UCSD-AML1 (cell line): ENCODE data around the gene EXOC3.
"Not testable (repeated sequence)": the region's sequence is repeated elsewhere in the genome, so short reads cannot be mapped to it uniquely, and the experiment has no call there.

Source experiments
- DNase-seq: peaks from one replicate; lab custom pipeline; 2025; ENCODE audit not compliant: unreplicated experiment; lab: John Stamatoyannopoulos, UW

Gene EXOC3

DNA sequence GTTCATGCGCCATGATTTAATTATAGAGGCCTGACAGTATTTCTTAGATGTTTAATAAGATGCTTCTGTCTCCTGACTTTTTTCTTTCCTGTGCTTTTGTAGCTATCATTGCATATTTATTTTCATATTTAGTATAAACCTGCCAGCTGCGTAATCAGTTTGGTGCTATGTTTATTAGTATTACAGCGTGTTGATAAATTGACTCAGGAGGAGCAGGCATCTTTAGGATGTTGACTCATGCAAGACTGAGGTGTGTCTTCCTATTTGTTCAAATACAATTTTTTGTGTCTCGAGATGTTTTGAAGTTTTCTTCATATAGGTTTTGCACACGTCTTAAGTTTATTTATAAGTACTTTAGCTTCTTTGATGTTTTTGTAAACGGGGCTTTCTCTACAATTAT lies 35.9 kb upstream of the EXOC3 start:
- DNase-seq, result no peak

DNA sequence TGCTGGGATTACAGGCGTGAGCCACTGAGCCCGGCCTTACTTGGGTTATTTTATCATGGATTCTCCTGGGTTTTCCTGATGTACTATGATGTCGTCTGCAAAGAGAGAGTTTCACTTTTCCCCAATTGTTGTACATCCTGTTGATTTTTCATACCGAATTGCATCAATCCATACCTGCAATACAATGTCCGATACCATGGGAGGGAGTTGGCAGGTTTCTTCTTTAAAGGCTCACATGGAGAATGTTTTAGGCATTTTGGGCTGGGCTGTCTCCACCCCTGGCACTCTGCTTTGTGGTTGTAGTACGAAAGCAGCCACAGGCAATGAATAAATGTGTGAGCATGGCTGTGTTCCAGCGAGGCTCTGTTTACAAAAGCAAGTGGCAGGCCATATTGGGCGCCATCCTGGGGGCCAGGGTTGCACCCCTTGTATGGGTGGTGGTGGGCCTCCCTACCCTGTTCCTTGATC lies 35.1 kb upstream of the EXOC3 start:
- DNase-seq, result no peak

DNA sequence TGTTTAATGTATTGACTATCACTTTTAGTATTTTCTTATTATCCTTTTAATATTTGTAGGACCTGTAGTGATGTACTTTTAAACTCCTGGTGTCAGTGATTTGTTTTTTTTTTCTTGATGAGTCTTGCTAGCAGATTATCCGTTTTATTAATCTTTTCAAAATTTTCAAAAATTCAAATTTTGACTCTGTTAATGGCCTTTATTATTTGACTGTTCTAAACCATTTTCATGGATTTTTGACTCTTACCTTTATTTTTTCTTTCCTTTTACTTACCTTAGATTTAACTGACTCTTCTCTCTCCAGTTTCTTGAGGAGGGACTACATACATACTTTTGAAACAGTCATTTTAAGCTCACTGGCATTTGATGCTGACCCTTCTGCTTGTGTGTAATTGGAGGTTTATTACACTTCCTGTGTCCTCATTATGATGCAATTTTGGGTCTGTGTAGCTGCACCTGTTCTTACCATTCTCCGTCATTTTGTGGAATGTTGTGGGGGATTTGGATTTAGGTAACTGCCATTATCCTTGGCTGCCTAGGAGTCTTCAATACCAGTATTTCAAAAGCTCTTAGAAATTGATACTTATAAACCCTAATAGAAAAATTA lies 32.0 kb upstream of the EXOC3 start:
- no peak for DNase-seq

DNA sequence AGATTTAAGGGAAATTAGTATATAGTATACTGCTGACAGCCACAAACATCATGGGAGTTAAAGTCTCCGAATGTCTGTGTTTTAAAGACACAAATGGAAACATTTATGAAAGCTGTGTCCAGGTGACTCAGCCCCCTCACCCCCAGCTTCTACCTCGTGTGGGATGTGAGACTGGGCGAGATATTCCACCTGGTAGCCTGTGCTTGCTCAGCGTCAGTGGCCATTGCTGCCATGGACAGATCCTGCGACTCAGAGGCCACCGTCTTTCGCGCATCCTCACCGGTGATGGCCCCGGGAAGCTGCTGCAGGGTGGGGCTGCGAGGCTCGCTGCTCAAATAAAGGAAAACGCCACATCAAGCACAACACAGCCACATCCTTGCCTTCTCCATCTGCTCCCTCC lies 31.2 kb upstream of the EXOC3 start:
- no peak for DNase-seq

DNA sequence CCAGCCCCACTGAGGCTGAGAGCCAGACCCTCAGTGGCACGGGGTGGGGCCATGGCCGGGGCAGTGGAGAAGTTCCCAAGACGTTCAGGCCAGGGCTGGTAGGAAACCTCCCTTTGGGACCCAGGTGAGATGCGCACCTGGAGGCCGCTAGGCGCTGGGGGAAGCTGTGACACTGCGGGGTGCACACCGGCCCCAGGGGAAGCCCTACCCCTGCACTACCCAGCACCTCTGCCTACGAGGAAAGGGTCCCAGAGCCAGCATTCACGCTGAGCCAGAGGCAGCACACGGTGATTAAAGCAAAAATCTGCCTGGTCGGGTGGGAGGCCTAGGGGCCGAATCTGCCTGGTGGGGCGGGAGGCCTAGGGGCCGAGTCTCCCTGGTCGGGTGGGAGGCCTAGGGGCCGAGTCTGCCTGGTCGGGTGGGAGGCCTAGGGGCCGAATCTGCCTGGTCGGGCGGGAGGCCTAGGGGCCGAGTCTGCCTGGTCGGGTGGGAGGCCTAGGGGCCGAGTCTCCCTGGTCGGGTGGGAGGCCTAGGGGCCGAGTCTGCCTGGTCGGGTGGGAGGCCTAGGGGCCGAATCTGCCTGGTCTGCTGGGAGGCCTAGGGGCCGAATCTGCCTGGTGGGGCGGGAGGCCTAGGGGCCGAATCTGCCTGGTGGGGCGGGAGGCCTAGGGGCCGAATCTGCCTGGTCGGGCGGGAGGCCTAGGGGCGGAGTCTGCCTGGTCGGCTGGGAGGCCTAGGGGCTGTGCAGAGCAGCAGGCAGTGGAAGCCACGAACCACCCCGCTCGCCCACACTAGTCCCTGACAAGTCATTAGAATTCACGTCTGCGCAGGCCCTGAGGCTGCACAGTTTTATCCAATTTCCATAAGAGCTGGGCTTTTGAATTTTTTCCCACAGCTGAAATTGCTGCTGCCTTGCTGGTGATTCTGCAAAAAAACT lies 27.7 kb upstream of the EXOC3 start:
- not testable (repeated sequence) for DNase-seq

DNA sequence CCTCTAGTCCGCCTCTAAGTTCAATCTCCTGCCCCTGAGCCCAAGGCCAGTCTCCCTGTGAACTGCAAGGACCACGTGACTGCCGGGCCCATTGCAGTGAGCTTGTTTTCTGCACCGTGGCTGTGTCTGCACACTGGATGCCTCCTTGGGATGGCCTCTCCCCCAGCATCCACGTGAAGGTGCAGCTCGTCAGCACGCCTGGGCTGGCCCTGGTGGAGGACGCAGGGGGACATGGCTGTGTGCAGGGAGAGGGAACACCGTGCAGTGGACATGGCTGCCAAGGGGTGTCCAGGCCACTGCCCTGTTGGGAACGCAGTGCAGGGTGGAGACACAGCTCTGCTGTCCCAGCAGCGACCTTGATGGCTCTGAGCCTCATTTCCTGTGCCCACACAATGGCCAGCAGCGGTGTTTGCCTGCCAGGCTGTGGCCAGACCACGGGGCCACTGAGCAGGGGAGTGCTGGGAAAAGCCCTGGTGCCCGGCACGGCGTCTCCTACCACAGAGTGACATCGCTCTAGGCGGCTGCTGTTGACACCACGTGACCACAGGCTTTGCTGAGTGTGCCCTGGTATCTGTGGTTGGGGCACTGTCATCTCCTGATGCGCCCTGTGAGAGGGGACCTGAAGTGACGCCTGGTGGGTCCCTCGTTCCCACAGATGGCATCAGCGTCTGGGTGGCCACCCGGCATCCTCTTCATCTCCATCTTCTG lies 26.9 kb upstream of the EXOC3 start:
- no peak for DNase-seq

DNA sequence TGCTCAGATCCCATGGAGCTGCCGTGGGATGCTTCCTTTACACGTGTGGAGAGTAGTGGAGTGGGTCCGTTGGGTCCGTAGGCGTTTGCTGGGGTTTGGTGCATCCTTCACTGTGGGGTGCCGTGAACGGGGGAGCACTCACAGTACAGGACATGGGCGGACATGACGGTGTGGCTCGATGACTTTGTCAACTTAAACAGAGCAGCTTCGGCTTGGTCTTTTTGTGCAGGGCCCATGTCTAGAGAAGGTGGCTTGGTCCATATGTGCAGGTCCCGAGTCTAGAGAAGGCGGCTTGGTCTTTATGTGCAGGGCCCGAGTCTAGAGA lies 26.4 kb upstream of the EXOC3 start:
- no peak for DNase-seq

DNA sequence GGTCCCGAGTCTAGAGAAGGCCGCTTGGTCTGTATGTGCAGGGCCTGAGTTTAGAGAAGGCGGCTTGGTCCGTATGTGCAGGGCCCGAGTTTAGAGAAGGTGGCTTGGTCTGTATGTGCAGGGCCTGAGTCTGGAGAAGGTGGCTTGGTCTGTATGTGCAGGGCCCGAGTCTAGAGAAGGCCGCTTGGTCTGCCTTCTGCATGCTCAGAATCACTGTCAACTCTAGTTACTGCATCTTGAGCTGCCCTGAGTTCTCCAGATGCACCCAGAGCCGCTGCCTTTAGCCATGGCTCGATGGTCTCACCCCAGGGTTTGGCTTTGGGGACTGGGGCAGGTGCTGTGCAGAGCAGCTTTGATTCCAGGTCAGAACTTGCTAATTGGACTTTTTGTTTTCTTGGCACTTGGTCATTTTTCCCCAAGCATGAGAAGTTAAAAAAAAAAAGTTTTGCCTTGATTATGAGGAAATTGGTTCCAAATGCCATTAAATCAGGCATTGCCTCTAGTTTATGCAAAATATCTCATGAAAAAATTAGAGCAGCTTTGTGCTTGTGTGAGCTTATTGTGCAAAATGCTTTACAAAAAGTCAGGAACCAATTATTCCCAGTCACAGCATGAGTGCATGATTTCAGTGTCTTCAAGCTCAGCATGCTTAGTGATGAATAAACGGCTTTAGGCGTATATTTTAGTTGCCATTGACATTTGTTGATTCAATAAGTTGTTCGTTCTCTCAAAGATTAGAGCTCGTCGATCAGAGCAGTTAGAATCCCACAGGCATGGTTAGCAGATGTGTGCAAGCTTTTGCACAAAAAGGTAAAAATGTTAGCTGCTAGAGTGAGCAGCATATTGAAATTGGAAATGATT lies 25.4 kb upstream of the EXOC3 start:
- DNase-seq, result no peak

DNA sequence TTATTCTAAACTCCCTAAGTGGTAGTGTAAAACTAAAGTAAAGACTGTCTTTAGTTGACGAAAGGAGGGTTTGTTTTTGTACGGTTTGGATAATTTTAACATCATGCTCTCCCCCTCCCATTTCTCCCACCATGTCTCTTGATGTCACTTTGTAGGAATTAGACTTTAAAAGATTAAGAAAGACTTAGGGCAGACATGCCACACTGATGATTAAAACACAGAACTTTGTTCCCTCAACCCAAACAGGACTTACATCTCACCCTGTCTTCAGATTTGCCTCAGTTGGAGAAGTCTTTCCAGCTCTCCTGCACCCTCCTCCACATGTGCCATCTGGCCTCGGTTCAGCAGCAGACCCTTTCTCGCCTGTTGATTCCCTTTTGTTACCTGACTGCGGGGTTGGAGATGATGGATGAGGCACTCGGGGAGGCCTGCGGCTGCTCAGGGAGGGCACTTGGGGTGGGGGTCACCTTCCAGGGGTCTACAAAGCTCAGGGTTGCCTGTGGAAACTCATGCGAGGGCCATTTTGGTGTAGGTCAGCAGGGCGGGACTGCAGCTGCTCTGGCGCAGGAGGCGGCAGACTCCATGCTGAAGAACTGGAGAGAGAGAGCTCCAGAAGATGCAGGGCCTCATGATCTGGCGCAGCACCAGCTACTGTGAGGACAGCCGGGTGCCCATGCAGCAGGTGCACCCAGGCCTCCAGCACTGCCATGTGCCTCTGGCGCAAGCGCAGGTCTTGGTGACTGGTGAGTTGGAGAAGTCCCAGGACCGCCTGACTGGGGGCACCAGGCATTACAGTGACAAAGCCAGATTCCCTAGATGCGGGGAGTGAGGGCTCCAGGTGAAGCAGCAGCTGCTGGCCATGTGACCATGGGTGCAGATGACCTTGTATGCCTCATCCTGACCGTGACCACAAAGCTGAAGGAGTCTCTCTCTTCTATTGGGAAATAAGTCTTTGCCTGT lies 24.5 kb upstream of the EXOC3 start:
- DNase-seq, result no peak

DNA sequence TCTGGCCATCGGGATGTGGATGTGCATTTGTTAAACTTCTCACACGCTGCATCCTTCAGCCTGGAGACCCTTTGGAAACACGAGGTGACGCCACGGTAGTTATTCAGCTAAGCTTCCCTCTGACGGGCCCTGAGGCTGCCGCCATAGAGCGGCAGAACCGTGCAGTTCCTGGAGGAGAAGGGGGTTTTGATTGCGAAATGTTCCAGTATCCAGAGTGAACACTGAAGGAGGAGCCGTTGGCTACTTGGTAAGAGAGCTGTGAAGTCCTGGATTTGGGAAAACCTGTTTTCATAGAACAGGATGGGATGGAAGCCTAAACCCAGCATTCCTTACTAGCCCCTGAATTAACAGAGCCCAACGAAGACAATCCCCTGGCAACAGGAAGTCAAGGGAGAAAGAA lies 23.0 kb upstream of the EXOC3 start:
- no peak for DNase-seq

DNA sequence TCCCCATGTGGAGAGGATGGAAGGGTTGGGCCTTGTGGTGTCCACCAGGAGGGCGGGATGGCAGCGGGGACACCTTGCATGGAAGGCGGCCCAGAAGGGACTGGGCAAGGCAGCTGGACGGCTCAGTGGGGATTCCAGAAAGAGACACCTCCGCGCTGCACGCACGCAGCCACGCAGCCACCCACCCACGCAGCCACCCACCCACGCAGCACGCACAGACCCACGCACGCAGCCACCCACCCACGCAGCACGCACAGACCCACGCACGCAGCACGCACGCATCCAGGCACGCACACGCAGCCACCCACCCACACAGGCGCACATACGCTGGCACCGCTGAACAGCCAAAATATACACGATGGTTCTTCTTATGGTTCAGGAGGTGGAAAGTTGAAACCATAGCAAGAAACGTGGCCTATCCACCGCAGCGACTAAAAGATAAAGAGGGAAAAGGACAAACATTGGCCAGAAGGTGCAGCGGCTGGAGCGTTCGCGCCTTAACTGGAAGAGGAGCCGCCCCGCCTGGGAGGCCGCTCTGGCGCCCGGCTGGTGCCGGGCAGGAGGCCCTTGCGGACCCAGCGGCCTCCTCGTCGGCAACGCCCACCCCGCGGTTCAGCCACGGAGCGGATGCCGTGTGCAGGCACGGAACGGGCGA lies 22.2 kb upstream of the EXOC3 start:
- no peak for DNase-seq

DNA sequence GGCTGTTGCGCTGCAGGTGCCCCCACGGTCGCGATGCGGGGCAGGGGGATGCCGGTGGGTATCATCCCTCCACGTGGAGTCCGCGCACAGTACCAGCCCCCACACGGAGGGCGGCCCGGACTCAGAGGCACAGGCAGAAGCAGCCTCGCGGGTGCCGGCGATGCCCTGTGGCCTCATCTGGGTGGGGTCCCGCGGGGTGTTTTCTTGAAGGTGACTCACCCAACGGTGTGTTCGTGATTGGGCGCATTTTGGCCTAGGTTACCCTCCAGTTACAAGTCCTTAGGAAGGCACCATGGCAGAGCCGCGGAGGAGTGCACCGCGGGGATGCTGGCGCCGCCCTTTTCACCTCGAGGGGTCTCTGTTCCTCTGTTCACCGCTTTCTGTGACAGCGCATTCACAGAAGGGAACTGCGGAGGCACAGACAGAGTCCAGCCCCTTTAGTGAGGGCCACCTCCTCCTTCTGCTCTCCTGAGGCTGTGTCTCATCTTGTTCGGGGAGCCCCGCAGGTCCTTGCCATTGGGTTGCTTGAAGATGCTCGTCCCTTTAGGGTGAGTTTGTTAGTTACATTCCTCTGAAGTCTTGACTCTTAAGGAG lies 21.6 kb upstream of the EXOC3 start:
- no peak for DNase-seq

DNA sequence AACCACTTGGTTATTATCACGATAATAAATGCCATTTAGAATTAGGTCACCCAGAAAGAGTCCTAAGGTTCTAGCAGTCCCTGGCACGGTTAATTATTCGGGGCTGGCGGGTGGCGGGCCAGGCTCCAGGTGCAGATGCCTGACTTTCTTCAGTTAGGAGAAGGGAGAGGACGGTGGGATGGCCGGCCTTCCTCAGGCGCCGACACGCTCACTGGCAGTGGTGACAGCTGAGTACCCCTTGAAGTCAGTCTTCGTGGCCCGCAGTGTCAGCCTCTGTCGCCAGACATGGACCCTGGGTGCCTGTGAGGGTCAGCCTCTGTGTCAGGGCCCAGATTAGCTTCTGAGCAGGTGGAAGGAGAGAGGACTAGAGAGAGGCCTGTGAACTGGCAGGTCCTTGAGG lies 21.1 kb upstream of the EXOC3 start:
- DNase-seq, result no peak

DNA sequence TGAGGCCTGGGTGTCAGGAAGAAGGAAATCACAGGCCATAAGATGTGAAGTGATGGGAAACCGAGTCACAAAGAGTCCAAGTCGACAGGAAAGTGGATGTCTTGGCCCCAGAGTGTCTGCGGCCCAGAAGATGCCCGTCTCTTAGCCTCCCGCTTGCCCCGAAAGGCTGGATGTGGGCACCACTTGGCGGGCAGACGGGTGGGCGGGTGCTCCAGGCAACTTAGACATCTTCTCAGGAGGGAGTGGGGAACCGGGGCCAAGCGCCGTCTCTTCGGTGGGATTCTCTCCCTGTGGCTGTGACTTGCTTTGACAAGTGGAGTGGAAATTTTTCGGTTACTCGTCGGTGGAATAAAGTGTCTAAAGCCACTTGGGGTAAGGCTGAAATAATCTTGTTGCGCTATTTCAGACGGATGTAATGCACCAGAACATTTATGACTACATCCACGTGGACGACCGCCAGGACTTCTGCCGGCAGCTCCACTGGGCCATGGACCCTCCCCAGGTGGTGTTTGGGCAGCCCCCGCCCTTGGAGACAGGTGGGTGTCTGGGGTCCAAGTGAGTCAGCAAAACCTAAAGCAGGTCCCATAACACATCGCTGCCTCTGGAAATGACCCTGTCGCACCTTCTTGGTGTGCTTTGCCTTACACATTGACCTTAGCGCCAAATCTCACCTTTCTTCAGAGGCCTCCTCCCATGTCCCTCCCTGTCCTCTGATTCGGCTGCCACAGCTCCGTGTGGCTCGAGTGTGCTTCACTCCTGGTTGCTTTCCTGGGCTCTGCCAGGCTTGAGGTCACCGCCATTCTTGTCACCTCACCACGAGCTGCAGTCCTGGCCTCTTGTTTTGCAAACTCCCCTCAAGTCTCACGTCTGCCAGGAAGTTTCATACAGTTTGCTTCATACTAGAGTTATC lies 20.4 kb upstream of the EXOC3 start:
- no peak for DNase-seq

DNA sequence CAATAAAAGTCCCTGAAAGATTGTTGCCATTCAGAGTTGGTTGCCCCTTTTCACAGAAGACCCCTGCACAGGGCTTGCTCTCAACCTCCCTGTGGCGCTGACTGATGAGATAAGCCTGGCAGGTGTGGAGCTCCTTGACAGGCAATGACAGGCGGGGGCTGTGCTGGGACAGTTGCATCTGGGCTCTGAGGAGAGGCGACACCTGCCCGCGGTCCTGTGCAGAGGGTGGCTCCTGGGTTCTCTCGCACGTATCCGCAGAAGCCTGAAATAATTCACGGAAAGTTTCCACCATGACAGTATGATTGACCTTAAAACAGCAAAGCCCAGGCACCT lies 19.8 kb upstream of the EXOC3 start:
- DNase-seq, result no peak

DNA sequence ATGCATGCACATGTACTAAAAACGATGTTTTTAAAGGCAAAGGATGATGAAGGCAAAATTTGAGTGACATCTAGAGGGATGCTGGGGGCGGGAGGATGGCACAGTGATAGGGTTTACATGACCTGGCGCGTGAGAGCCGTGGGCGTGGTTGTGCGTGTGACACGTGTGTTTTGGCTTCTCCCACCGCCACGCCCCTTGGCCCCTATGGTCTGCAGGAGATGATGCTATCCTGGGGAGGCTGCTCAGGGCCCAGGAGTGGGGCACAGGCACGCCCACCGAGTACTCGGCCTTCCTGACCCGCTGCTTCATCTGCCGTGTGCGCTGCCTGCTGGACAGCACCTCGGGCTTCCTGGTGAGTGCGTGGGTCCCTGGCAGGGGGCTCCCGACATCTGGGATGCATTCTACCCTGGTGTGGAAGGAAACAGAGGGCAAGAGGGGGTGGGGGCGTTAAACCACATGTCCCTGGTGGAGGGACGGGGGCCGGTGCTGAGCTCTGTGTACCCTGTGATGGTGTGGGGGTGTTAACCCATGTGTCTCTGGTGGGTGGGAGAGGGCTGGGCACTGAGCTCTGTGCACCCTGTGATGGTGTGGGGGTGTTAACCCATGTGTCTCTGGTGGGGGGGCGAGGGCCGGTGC lies 19.2 kb upstream of the EXOC3 start:
- no peak for DNase-seq

DNA sequence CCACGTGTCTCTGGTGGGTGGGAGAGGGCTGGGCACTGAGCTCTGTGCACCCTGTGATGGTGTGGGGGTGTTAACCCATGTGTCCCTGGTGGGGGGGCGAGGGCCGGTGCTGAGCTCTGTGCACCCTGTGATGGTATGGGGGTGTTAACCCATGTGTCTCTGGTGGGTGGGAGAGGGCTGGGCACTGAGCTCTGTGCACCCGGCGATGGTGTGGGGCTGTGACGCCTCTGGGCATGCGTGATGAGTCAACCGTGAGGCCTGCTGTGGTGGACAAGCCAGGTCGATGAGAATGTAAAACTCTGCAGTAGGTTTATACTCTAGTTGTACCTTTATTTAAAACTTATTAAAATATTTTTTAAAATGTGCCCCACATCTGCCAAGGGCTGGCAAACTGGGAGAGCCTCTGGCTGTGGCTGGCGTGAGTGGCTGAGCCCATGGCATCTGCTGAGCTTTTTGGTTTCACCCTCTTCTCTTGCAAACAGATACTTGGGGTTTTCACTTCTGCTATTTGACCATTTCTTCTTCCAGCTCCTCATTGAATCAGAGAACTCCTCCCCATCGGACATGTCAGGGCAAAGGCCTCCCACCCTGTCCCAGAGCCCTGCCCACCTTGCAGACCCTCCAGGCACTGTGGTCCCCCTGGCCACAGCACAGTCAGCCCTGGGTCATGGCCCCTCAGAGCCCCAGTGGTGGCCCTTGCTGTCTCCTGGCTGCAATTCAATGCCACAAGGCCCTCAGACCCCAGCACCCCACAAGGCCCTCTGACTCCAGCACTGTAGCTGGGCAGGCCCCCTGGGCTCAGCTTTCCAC lies 18.5 kb upstream of the EXOC3 start:
- no peak for DNase-seq
